SK-N-SH treated with all-trans-retinoic acid at 6 μM for 48 hours (cell line): ENCODE measurements around the gene ATOH8.

Experiments
- BACH2 ChIP-seq: fragments of 250-450 bp; sonication (Bioruptor Pico); IDR thresholded peaks from 2 replicates; pipeline ENCODE4 v1.9.0; 2021; ENCODE audit warnings: mild to moderate bottlenecking, borderline replicate concordance
- PPARA ChIP-seq: fragments of 250-450 bp; sonication (Bioruptor Pico); IDR thresholded peaks from 2 replicates; pipeline ENCODE4 v1.5.0; 2020; ENCODE audit warnings: mild to moderate bottlenecking, borderline replicate concordance
- RARB ChIP-seq: fragments of 250-450 bp; sonication (Bioruptor Pico); IDR thresholded peaks from 2 replicates; pipeline ENCODE4 v1.8.0; 2021; ENCODE audit warnings: mild to moderate bottlenecking, moderate library complexity
- ZFP3 ChIP-seq: fragments of 250-450 bp; sonication (Bioruptor Pico); IDR thresholded peaks from 2 replicates; pipeline ENCODE4 v1.5.0; 2020; ENCODE audit warnings: mild to moderate bottlenecking, moderate library complexity
- ZFP30 ChIP-seq: fragments of 450-650 bp; formaldehyde crosslinking; IDR thresholded peaks from 2 replicates; pipeline ENCODE4 v1.5.0; 2022; ENCODE audit warnings: mild to moderate bottlenecking, moderate library complexity
- ZNF565 ChIP-seq: fragments of 450-650 bp; formaldehyde crosslinking; conservative IDR thresholded peaks from 2 replicates; pipeline ENCODE4 v1.5.0; 2020; ENCODE audit warnings: low read depth, mild to moderate bottlenecking, moderate library complexity
- ZNF8 ChIP-seq: fragments of 450-650 bp; formaldehyde crosslinking; IDR thresholded peaks from 2 replicates; pipeline ENCODE4 v1.5.0; 2020; ENCODE audit warnings: mild to moderate bottlenecking, moderate library complexity
- TF ChIP-seq, protein P1 (sequence below): fragments of 250-450 bp; sonication (Bioruptor Pico); IDR thresholded peaks from 2 replicates; pipeline ENCODE4 v1.8.0; 2020; ENCODE audit warnings: mild to moderate bottlenecking, moderate library complexity, borderline replicate concordance
- TF ChIP-seq, protein P2 (sequence below): fragments of 250-450 bp; sonication (Bioruptor Pico); IDR thresholded peaks from 2 replicates; pipeline ENCODE4 v1.5.1; 2020; ENCODE audit warnings: low read depth, mild to moderate bottlenecking, moderate library complexity
- TF ChIP-seq, protein P3 (sequence below): fragments of 250-450 bp; sonication (Bioruptor Pico); IDR thresholded peaks from 2 replicates; pipeline ENCODE4 v1.5.0; 2020; ENCODE audit warnings: mild to moderate bottlenecking, moderate library complexity

DNA sequence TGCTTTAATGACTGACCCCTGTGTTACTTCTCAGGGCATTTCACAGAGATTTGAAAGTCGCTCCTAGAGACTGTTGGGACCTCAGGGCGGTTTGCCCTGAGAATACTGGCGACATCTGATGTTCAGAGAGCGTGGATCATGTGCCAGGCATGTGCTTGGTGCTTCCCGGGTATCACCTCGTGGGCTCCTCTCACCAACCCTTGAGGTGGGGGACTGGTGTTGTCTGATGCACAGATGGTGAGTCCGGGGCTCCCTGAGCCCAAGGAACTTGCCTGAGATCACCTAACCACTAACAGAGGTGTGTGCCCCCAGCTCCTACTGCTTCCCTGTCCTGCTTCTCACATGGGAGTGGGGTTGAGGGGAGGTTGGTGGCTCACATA, 16.2 kb downstream of the ATOH8 start:
- TF ChIP-seq ZNF8 (CRISPR knock-in tag) (no peak), BACH2 (CRISPR knock-in tag) (no peak), ZFP30 (no peak), RARB (CRISPR knock-in tag) (no peak), PPARA (no peak), ZNF565 (no peak), ZFP3 (no peak)
- TF ChIP-seq, protein P1, sequence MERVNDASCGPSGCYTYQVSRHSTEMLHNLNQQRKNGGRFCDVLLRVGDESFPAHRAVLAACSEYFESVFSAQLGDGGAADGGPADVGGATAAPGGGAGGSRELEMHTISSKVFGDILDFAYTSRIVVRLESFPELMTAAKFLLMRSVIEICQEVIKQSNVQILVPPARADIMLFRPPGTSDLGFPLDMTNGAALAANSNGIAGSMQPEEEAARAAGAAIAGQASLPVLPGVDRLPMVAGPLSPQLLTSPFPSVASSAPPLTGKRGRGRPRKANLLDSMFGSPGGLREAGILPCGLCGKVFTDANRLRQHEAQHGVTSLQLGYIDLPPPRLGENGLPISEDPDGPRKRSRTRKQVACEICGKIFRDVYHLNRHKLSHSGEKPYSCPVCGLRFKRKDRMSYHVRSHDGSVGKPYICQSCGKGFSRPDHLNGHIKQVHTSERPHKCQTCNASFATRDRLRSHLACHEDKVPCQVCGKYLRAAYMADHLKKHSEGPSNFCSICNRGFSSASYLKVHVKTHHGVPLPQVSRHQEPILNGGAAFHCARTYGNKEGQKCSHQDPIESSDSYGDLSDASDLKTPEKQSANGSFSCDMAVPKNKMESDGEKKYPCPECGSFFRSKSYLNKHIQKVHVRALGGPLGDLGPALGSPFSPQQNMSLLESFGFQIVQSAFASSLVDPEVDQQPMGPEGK (CRISPR knock-in tag) = no peak
- TF ChIP-seq, protein P2, sequence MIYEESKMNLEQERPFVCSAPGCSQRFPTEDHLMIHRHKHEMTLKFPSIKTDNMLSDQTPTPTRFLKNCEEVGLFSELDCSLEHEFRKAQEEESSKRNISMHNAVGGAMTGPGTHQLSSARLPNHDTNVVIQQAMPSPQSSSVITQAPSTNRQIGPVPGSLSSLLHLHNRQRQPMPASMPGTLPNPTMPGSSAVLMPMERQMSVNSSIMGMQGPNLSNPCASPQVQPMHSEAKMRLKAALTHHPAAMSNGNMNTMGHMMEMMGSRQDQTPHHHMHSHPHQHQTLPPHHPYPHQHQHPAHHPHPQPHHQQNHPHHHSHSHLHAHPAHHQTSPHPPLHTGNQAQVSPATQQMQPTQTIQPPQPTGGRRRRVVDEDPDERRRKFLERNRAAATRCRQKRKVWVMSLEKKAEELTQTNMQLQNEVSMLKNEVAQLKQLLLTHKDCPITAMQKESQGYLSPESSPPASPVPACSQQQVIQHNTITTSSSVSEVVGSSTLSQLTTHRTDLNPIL (CRISPR knock-in tag) = no peak
- TF ChIP-seq, protein P3, sequence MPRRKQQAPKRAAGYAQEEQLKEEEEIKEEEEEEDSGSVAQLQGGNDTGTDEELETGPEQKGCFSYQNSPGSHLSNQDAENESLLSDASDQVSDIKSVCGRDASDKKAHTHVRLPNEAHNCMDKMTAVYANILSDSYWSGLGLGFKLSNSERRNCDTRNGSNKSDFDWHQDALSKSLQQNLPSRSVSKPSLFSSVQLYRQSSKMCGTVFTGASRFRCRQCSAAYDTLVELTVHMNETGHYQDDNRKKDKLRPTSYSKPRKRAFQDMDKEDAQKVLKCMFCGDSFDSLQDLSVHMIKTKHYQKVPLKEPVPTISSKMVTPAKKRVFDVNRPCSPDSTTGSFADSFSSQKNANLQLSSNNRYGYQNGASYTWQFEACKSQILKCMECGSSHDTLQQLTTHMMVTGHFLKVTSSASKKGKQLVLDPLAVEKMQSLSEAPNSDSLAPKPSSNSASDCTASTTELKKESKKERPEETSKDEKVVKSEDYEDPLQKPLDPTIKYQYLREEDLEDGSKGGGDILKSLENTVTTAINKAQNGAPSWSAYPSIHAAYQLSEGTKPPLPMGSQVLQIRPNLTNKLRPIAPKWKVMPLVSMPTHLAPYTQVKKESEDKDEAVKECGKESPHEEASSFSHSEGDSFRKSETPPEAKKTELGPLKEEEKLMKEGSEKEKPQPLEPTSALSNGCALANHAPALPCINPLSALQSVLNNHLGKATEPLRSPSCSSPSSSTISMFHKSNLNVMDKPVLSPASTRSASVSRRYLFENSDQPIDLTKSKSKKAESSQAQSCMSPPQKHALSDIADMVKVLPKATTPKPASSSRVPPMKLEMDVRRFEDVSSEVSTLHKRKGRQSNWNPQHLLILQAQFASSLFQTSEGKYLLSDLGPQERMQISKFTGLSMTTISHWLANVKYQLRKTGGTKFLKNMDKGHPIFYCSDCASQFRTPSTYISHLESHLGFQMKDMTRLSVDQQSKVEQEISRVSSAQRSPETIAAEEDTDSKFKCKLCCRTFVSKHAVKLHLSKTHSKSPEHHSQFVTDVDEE (CRISPR knock-in tag) = no peak
